Endometrial microvascular endothelial cells (primary cell): ENCODE measurements around the gene WWOX. TPM values are rescaled to one million over a fixed set of nuclear protein-coding genes. Genes with fewer than 3 reads are reported as not detected.

Experiments used
- in situ Hi-C: cut with HindIII; loops from 2 replicates; pipeline ENCODE4 v1.10.0; 2017; ENCODE audit warnings: low sequenced_read_pairs, low pct_unique_long_range_greater_than_20kb; ENCODE audit errors: inconsistent ontology term
- total RNA-seq: library from RNA; depleted of rRNA; stranded (reverse); fragments of >200 nt; gene quantifications from one replicate; pipeline ENCODE4 v1.2.3, GENCODE V29; 2015; ENCODE audit errors: inconsistent ontology term

WWOX gene
- total RNA-seq, 1 donor from 2014 or later = 6.4 TPM

DNA sequence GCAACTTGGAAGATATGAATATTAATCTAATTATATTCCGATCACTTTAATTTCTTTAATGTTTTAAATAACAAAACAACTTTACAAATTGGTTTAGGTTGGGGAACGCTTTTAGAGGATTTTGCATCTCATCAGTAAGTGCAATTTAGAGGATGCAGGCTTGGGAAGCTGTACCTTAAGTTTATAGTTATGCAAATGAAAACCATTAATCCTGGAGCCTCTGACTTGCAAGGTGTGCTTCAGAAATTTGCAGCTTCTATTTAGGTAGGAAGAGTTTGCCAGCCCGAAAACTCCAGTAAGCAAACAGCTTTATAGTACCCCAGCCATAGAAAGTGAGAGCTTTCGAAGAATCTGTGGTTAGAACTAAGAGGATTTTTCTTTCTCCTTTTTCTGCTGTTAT lies 954.1 kb downstream of the WWOX start:
- in situ Hi-C loops = no loop called here

GRCh38 chr16:79054211-79054984 lies 954.9 kb downstream of the WWOX start:
- in situ Hi-C loops = no loop called here

DNA sequence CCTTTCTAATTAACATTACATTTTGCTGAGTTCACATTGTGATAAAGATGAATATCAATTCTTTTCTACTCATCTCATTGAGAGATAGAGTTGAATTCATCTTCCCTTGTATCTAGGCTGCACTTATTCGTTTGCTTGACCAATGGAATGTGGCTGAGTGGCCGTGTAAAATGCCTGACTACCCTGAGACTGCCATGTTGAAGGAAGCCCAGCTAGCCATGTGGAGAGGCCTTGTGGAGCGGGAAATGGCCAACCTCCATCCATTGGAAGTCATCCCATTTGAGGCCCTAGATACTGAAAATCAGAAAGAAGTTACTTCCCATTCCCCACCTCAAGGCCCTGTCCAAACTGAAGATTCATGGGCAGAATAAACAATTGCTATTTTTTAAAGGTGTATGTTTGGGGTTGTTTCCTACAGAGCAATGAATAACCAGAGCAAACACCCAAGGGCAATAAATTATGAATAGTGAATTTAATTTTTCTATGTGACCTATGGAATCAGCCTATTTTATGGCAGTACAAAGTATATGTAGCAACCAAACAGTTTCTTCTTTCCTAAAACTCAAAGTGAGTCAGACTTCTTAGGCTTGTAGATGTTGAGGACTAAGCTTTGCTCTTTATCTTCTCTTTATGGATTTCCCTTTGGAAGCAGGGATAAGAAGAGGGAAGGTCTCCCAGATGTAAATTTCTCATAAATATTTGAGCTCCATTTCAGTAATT lies 956.0 kb downstream of the WWOX start:
- in situ Hi-C loops = no loop called here

- in situ Hi-C loops = no loop called here
Measured at GRCh38 chr16:79061181-79061580, 961.7 kb downstream of the WWOX start.

DNA sequence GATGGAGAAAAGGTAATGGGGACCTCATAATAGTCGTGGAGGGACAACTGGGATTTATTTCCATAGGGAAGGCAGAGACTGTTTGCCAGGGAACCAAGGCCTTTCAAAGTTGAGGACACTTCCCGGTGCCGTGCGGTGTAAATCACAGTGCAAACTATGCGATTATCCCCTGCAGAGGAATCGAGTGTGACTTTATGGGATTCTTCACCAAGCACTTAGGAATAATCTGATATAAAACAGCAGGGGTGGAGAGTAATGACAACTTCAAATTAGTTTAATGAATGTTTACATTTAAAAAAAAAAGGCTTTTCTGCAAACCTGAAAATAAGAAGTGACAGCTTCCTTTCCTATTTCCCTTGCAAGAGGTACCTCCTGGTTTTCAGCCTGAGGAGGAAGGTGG lies 962.9 kb downstream of the WWOX start:
- in situ Hi-C loops = no loop called here

DNA sequence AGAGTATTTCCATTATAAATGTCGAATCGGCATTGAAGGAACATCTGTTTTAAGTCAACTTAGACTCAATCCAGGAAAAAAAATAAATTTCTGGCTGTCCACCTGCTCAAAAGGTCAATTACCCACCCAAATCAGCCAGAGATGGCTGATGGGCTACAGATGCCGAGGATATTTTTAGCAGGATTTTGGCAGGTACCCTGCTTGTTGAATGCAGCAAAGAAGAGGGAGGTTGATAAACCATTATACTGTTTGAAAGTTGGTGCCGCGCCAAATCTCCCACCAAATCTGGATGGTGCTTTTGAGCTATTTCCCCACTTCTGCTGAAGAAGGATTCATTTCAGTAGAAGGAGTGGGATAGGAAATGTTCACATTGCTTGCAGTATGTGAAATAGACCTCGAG lies 963.4 kb downstream of the WWOX start:
- in situ Hi-C loops = no loop called here

- in situ Hi-C loops = no loop called here
Measured at GRCh38 chr16:79064256-79064972, 965.0 kb downstream of the WWOX start.

GRCh38 chr16:79066561-79066960 lies 967.1 kb downstream of the WWOX start:
- in situ Hi-C loops = no loop called here

GRCh38 chr16:79067600-79067999 lies 968.1 kb downstream of the WWOX start:
- in situ Hi-C loops = no loop called here

DNA sequence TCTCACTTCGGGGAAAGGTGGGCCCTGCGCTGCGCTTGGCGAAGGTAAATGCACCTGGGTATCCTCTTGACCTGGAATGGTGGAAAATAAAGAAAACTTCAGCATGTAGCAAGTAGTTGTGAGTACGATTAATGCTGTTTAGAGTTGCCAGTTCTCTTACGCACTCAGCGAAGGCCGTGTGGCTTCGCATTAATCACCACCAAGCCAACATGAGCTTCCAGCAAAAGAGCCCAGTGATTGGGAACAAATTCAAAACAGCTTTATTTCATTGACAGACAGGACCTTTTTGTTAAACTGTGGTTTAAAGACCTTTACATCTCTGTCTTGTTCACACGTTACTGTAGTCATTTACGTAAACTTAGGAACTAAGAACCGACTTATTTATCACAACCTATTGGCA lies 969.7 kb downstream of the WWOX start:
- in situ Hi-C loops = no loop called here

DNA sequence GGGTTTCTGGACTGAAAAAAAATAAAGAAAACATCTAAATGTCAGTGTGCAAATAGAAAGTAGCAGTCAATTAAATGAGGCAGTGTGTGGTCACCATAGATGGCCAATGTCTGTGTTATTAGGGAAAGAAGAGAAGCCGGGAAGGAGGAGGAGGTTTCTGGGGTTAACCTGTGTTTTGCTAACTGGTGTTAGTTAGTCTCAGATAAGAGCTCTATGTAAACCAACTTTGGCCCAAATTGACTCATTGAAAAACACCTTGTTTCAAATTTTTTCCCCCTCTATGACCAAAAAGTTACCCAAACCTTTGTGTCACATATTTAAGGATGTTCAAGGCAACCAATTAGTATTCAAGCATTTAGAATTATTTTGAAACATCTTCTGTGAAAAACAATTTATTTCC lies 970.2 kb downstream of the WWOX start:
- in situ Hi-C loops = no loop called here

GRCh38 chr16:79071424-79071823 lies 972.0 kb downstream of the WWOX start:
- in situ Hi-C loops = no loop called here

DNA sequence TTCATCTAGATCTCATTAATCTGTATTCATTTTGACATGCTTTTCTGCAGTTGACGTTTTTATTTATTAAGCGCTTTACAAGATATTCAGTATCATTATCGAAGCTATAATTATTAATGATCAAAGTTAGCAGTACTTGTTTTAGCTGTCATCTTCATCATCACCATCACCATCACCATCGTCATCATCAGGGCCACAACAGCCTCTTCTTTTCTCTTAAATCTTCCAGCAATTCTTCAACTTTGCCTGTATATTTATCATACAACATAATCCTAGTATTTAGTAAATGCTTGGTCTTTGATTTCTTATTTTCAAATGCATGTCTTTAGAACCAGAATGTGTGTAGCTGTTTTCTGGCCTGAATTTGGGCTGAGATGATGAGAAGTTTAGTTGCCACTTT lies 973.1 kb downstream of the WWOX start:
- in situ Hi-C loops = no loop called here

DNA sequence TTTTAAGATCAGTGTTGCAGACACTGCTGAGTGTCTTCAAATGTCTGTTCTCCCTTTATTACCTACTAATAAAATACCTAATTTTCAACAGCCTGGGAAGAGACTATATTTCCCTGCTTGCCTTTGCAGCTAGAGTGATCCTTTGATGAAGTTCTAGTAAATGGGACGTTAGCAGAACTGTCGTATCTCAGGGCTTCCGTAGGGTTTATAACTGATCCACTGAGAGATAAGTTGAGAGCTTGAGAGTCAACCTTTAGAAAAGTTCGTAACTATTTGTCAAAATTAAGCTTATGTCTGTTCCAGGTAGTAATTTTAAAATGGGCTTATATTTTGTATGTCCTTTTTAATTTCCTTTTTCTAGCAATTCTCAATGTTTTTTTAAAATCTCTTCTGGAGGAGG lies 974.1 kb downstream of the WWOX start:
- in situ Hi-C loops = no loop called here

DNA sequence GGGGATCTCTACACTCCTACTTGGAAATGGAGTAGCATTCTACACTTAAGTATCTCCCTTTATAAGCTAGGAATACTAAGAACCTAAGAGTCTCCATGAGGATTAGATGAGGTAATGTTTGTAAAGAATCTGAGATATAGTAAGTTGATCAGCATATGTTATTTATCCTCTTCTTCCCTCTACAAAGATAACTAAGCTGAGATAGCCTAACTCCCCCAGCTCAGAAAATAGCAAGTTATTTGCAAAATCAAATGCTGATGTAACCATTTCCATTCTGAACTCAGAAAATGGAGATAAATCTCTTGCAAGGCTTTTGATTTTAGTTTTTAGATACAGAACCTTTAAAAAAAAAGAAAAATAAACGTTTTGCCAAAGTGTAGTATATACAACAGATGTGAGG lies 975.1 kb downstream of the WWOX start:
- in situ Hi-C loops = no loop called here

DNA sequence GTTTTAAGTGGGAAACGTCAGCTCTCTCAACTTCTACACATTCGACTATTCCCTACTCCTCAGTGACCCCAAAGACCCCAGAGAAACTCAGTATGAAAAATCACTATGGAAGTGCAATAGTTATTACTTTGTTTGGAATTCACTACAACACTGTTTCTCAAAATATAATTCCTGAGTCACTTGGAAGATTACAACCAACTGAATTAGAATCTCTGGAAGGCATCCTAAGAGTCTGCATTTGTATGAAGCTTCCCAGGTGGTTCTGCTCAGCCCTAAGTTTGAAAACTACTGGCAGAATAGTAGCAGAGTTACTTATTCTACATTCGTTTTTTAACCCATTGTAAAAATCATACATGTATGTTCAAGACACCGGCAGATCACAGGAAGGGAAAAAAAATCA lies 975.5 kb downstream of the WWOX start:
- in situ Hi-C loops = no loop called here

GRCh38 chr16:79076047-79076767 lies 976.8 kb downstream of the WWOX start:
- in situ Hi-C loops = no loop called here

DNA sequence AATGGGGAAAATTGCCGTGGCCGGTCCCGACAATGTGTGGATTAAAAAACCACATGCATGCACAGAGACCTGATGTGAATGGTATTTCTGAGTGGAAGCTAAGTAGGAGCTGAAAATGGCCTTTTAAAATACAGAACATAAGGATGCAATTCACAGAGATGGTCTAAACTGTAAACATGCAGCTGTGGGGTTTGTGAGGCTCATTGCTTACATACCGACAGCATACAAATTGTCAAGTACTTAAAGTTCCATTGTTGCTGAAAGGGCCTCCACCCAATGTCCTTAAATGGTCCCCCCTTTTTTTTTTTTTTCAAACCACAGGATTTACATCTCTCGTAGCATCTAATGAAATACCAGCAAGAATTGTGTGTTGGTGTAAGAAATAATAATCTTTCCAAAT lies 977.9 kb downstream of the WWOX start:
- in situ Hi-C loops = no loop called here

DNA sequence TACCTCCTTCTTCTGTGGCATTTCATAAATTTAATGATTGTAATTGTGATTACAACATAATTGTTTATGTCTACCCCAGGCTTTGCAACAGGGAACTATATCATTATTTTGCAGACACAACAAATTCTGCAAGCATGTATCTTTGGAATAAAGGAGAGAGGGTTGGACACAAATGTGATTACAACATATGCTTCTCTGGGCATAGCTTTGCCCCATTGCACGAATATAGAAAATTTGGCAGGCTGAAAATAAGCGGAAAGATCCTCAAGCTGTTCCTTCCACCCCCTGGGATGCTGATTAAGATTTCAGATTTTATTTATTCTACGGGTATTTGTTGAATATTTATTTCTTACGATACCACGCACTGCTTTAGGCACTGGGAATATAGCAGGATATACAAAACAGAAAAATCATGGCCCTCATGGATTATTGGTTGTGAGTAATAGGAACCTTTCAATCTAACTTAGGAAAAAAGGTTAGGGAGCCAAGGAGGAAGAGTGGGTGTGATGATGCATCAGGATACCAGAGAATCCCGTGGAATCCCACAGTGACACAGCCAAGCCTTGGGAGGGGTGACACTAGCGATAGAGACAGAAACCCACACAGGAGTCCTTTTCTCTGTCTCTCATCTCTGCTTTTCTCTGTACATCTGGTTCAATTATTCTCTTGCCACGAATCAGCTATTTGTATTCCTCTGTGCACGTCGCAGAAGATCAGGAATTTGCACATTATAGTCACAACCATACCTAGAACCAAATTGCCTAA lies 980.4 kb downstream of the WWOX start:
- in situ Hi-C loops = no loop called here
